Peyer's patch (tissue), 4 donors: ENCODE measurements around the gene POLD1. TPM values are rescaled to one million over a fixed set of nuclear protein-coding genes. Genes with fewer than 3 reads are reported as not detected.
A peak's percentile ranks its signal among the peaks of the same experiment; 100 is the strongest.

ENCODE experiments used
- DNase-seq, 3 donors: peaks; one replicate each; pipeline ENCODE4 v3.0.0-alpha.2; 2017 to 2019
- H3K27ac ChIP-seq, 4 donors: fragments of 200-600 bp; sonication (generic); one replicate each; pipeline ENCODE4 v1.5.1; 2016 to 2019
- H3K27me3 ChIP-seq, 2 donors: fragments of 200-600 bp; sonication (generic); one replicate each; pipeline ENCODE4 v1.5.1; 2019
- H3K36me3 ChIP-seq, 3 donors: fragments of 200-600 bp; sonication (generic); one replicate each; pipeline ENCODE4 v1.5.1; 2016 to 2019
- H3K4me1 ChIP-seq, 4 donors: fragments of 200-600 bp; sonication (generic); one replicate each; pipeline ENCODE4 v1.5.1; 2016 to 2019
- H3K4me3 ChIP-seq, 4 donors: fragments of 200-600 bp; sonication (generic); 1 replicate in 3 of 4; 2 replicates in 1 of 4; pipeline ENCODE4 v1.5.1; 2016 to 2019; ENCODE audit warnings: mild to moderate bottlenecking in 1 of 4
- H3K9me3 ChIP-seq, 4 donors: fragments of 200-600 bp; sonication (generic); one replicate each; pipeline ENCODE4 v1.5.1; 2016 to 2019; ENCODE audit warnings: mild to moderate bottlenecking in 1 of 4
- POLR2A ChIP-seq, 2 donors: fragments of 450-650 bp; IDR thresholded peaks; one replicate each; pipeline ENCODE4 v1.5.1; 2017; ENCODE audit warnings: antibody characterized with exemption in 2 of 2, mild to moderate bottlenecking in 2 of 2, moderate library complexity in 2 of 2
- total RNA-seq, 4 donors: library from RNA; depleted of rRNA; stranded (reverse); fragments of >200 nt; gene quantifications; one replicate each; pipeline ENCODE4 v1.1.0, GENCODE V29; 2016
- TF ChIP-seq, protein P1 (sequence below), 6 experiments: fragments of 450-650 bp in 4 of 6; fragments of 200-600 bp in 2 of 6; sonication (generic) in 1 of 6; IDR thresholded peaks; one replicate each; pipeline ENCODE4 v1.5.1; 2017 to 2019; ENCODE audit warnings: antibody characterized with exemption in 6 of 6, mild to moderate bottlenecking in 3 of 6, moderate library complexity in 1 of 6

POLD1 gene
- total RNA-seq, 4 donors from 2014 or later: 14.9 to 90.0 (median 27.3) TPM

DNA sequence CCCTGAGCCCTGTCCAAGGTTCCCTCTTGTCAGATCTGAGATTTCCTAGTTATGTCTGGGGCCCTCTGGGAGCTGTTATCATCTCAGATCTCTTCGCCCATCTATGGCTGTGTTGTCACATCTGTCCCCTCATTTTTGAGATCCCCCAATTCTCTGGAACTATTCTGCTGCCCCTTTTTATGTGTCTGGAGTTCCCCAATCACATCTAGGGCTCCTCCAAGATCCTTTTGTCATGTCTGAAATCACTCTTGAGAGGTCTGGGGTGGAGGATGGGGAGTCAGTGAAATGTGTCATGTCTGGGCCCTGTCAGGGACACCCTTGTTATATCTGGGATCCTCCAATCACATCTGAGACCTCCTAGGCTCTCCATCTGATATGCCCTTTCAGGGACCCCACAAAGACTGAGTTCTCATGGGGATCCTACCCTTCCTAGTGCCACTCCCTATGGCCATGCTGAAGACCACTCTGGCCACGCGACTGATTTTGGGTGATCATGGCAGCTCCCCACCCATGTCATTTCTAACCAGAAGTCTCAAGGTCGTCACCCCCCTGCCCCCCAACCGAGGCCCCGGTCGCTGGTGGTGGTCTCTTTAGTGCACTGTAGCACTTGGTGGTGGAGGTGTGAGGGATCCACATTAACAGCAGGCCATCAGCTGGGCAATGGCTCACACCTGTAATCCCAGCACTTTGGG lies 44.8 kb downstream of the POLD1 start:
- H3K4me3 ChIP-seq: no peak overlapping the region
- peaks cover 0 to 19% (median 15%) of the 10 kb centered on the region in 4 donors for H3K4me1 ChIP-seq
- no peak for TF ChIP-seq POLR2A (IDR thresholded peaks at IDR 0.05)
- TF ChIP-seq, protein P1, sequence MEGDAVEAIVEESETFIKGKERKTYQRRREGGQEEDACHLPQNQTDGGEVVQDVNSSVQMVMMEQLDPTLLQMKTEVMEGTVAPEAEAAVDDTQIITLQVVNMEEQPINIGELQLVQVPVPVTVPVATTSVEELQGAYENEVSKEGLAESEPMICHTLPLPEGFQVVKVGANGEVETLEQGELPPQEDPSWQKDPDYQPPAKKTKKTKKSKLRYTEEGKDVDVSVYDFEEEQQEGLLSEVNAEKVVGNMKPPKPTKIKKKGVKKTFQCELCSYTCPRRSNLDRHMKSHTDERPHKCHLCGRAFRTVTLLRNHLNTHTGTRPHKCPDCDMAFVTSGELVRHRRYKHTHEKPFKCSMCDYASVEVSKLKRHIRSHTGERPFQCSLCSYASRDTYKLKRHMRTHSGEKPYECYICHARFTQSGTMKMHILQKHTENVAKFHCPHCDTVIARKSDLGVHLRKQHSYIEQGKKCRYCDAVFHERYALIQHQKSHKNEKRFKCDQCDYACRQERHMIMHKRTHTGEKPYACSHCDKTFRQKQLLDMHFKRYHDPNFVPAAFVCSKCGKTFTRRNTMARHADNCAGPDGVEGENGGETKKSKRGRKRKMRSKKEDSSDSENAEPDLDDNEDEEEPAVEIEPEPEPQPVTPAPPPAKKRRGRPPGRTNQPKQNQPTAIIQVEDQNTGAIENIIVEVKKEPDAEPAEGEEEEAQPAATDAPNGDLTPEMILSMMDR (IDR thresholded peaks at IDR 0.05): no peak
- no peaks in the 10 kb centered on the region for H3K9me3 ChIP-seq
- H3K27me3 ChIP-seq: peaks cover 0 to 11% of the 10 kb centered on the region in 2 donors
- H3K36me3 ChIP-seq: no peaks in the 10 kb centered on the region
- H3K27ac ChIP-seq: peak overlapping the region in 2 of 4 donors; percentile 59 to 81
- no peak for DNase-seq

DNA sequence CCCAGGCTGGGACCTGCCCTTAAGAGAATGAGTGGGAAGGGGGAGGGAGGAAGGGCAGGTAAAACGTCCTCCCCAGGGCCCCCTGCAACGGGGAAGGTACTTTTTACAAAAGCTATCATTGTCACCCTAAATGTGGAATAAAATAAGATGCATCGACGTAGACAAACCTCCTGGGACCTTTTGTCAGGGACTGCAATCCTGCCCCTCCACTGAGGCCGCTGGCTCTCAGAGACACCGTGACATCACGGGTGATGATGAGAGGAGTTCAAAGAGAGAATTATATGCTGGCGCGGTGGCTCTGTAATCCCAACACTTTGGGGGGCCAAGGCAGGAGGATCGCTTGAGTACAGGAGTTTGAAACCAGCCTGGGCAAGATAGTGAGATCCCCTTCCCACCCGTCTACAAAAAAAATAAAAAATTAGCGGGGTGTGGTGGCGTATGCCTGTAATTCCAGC lies 46.8 kb downstream of the POLD1 start:
- Histone ChIP-seq H3K4me1 (peaks cover 0 to 25% (median 17%) of the 10 kb centered on the region in 4 donors), H3K36me3 (no peaks in the 10 kb centered on the region), H3K27ac (peak overlapping the region in 3 of 4 donors; percentile 41 to 81 (median 67)), H3K9me3 (no peaks in the 10 kb centered on the region), H3K4me3 (peak overlapping the region; percentile 57 to 76 (median 70)), H3K27me3 (peaks cover 0 to 11% of the 10 kb centered on the region in 2 donors)
- no peak for TF ChIP-seq POLR2A (IDR thresholded peaks at IDR 0.05)
- TF ChIP-seq, protein P1 (IDR thresholded peaks at IDR 0.05): no peak
- peak in 2 of 3 donors; percentile 63 to 69 for DNase-seq

DNA sequence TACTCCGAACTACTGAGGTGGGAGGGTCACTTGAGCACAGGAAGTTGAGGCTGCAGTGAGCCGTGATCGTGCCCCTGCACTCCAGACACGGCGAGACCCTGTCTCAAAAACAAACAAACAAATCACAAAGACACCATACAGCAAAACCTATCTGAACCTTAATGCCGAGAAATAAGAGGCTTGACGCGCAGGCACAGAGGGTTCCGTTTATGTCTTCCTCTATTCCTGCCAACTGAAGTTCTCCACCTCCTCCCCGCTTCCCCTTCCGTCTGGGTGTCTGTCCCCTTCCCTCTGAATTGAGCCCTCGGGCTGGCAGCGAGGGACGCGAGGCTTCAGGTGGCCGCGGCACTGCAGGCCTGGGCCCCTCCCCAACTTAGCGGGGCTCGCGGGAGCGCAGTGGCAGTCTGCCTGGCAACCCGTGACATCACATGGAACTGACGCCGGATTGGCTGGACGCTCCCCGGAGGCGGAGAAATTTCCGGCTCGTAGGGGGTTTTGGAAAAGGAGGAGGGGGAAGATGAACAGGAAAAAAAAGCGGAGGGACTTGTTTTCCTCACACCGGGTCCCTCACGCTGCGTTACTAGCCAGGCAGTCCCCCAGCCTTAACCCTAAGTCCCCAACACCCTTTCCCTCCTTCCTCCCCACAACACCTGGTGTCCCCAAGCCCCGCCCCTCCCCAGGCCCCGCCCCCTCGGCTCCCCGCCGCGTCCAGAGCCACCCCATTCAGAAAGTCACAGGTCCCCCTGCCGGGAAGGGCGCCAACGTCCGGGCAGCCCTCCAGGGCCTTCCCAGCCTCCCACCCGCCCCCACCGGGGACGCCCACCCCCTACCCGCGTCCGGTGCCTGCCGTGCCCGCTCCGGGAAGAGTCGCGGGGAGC lies 47.4 kb downstream of the POLD1 start:
- no peaks in the 10 kb centered on the region for H3K9me3 ChIP-seq
- TF ChIP-seq, protein P1 (IDR thresholded peaks at IDR 0.05): no peak
- peak in 1 of 2 donors; percentile 25 for TF ChIP-seq POLR2A (IDR thresholded peaks at IDR 0.05)
- H3K27me3 ChIP-seq: peaks cover 0 to 11% of the 10 kb centered on the region in 2 donors
- H3K4me1 ChIP-seq: peaks cover 0 to 25% (median 17%) of the 10 kb centered on the region in 4 donors
- H3K27ac ChIP-seq: peak overlapping the region; percentile 41 to 81 (median 69)
- peak; percentile 84 to 93 (median 92) for DNase-seq
- H3K4me3 ChIP-seq: peak overlapping the region; percentile 57 to 76 (median 70)
- no peaks in the 10 kb centered on the region for H3K36me3 ChIP-seq

DNA sequence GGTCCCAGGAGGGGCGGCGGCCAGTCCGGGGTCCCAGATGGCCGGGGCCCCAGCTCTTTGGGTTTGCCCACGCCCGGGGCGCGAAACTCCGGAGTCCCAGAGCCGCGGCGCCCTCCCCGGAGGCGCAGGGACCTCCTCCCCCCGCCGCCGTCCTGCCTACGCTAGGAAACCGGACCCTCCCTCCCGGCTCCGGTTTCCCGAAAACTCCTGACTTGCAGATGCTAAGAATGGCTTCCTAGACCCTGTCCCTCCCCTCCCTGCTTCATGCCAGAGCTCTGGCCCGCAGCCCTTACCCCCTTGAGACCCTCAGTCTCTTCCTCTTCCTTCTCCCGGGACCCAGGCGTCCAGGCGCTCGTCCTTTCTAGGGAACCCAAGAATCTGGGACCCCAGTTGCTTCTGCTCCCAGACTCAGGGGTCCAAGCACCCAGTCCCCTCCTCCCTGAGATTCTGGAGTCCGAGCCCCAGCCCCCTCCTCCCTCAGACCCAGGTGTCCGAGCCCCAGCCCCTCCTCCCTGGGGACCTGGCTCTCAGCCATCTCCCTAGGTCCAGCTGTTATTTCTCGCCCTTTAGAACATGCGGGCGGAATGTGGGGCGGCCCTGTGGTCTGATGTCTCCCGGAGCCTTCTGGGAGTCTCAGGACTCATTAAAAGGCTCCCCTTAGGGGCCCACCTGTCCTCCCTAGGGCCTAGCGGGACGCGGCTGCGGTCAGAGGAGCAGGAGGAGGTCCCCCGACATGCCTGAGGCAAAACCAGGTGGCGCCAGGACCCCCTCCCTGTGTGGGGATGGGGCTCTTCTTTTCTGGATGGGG lies 48.3 kb downstream of the POLD1 start, which contains the start of gene MYBPC2:
TSS of gene MYBPC2 (plus strand) at position 672 of the 808 bp plus-strand sequence. CDS start at position 734, 62 bp downstream.
- Histone ChIP-seq H3K9me3 (no peaks in the 10 kb centered on the region), H3K27ac (peak within 1 kb of the TSS; percentile 41 to 81 (median 69)), H3K4me3 (peak within 1 kb of the TSS; percentile 57 to 76 (median 70)), H3K36me3 (no peaks in the 10 kb centered on the region), H3K27me3 (peaks cover 0 to 11% of the 10 kb centered on the region in 2 donors), H3K4me1 (peaks cover 0 to 25% (median 17%) of the 10 kb centered on the region in 4 donors)
- TF ChIP-seq POLR2A (IDR thresholded peaks at IDR 0.05): no peak
- TF ChIP-seq, protein P1 (IDR thresholded peaks at IDR 0.05): no peak
- peak in 1 of 3 donors; percentile 40 for DNase-seq
